DOHH2 (cell line): ENCODE data around the gene PACS2.

ENCODE experiments used
- EZH2phosphoT487 ChIP-seq: fragments of 200-600 bp; sonication (generic); IDR thresholded peaks from 2 replicates; pipeline ENCODE4 v1.6.1; 2017; ENCODE audit warnings: borderline replicate concordance, mild to moderate bottlenecking, antibody characterized with exemption, low read length, moderate library complexity, mixed read lengths
- TF ChIP-seq, protein P1 (sequence below): fragments of 200-600 bp; sonication (generic); IDR thresholded peaks from one replicate; pipeline ENCODE4 v1.5.1; 2014; ENCODE audit warnings: antibody characterized with exemption, mild to moderate bottlenecking, low read depth, low read length; ENCODE audit not compliant: poor library complexity, severe bottlenecking

- TF ChIP-seq, protein P1, sequence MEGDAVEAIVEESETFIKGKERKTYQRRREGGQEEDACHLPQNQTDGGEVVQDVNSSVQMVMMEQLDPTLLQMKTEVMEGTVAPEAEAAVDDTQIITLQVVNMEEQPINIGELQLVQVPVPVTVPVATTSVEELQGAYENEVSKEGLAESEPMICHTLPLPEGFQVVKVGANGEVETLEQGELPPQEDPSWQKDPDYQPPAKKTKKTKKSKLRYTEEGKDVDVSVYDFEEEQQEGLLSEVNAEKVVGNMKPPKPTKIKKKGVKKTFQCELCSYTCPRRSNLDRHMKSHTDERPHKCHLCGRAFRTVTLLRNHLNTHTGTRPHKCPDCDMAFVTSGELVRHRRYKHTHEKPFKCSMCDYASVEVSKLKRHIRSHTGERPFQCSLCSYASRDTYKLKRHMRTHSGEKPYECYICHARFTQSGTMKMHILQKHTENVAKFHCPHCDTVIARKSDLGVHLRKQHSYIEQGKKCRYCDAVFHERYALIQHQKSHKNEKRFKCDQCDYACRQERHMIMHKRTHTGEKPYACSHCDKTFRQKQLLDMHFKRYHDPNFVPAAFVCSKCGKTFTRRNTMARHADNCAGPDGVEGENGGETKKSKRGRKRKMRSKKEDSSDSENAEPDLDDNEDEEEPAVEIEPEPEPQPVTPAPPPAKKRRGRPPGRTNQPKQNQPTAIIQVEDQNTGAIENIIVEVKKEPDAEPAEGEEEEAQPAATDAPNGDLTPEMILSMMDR = no peak
- no peak for TF ChIP-seq EZH2phosphoT487
Observed at GRCh38 chr14:105365101-105365500, 50.6 kb downstream of the PACS2 start.
